ENCODE data around the gene SPPL2A. TPM values are rescaled to one million over a fixed set of nuclear protein-coding genes. Genes with fewer than 3 reads are reported as not detected.
A peak's percentile ranks its signal among the peaks of the same experiment; 100 is the strongest.

Gene SPPL2A
- total and polyA plus RNA-seq, 9 of the 15 experiments (the other 6 are each of a cell fraction or from before 2014, with no cell fraction given) = 9.8 to 66.1 (median 38.0) TPM

DNA sequence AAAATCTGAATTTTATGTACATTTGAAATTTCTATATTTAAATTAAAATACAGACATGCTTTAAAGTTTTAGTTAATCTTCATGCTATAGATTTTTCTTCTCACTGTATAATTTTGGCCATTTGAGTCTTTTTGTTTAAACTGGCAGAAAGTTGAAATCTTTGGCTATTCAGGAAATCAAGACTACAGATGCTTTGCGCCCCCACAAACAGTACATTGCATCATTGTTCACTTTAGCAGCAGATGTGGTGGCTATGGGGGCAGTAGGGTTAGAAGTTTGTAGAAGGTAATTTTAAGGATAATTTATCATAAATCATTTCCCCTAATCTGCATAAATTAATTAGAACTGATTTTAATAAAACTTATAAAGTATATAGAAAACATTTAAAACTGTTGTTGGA is 20.9 kb downstream of the SPPL2A start:
- in situ Hi-C loops (cut with MboI) = no loop called here
- H3K9me1 ChIP-seq (ENCODE audit: control insufficient read depth, insufficient read depth, low read length) = no peaks in the 10 kb centered on the region
- no peak overlapping the region for H2AFZ ChIP-seq (ENCODE audit: low read depth, low read length)
- FAIRE-seq (no peak), DNase-seq (ENCODE audit: extremely low read depth in 1 of 4, low spot score in 3 of 4) (no peak), ATAC-seq (no peak)
- peaks cover 24% of the 10 kb centered on the region; the same call in 1 of the 3 replicates for H3K36me3 ChIP-seq (ENCODE audit: control insufficient read depth, insufficient read depth, low read length)
- ChIA-PET CTCF (ENCODE audit: low intra/inter-chr PET ratio) (no interaction called here), POLR2A (interaction anchor here (0.6 to 2.0 kb wide), 3 partner anchors 14 to 125 kb away, joined by 3 to 6 read pairs (median 5); no protein-coding TSS in a partner anchor)
- H3K27me3 ChIP-seq (ENCODE audit: control insufficient read depth in 2 of 2, insufficient read depth in 2 of 2, low read length in 2 of 2) = no peaks in the 10 kb centered on the region
- no peak overlapping the region for H3K9ac ChIP-seq (ENCODE audit: insufficient read depth in 1 of 2, low read depth in 2 of 2, low read length in 2 of 2)
- H3K27ac ChIP-seq (ENCODE audit: extremely low read depth, low read depth, low read length) = no peak overlapping the region
- TF ChIP-seq MED1 (CRISPR knock-in tag; IDR thresholded peaks at IDR 0.05; ENCODE audit: borderline replicate concordance) = no peak
- TF ChIP-seq, protein P1, sequence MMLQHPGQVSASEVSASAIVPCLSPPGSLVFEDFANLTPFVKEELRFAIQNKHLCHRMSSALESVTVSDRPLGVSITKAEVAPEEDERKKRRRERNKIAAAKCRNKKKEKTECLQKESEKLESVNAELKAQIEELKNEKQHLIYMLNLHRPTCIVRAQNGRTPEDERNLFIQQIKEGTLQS (IDR thresholded peaks at IDR 0.05) = peak; percentile 32; the same call in 1 of the 2 replicates
- TF ChIP-seq, protein P1 (CRISPR knock-in tag; conservative IDR thresholded peaks at IDR 0.05) = no peak
- WGBS (ENCODE audit: insufficient coverage, low coverage, missing lambda C conversion rate) = 100% methylated on average over 1 of the region's 1 CpG
- no peaks in the 10 kb centered on the region for H3K79me2 ChIP-seq (ENCODE audit: control insufficient read depth, insufficient read depth, low read length)
- intact Hi-C loops (cut with micrococcal nuclease) = no loop called here
- H3K4me1 ChIP-seq (replicated peaks in 1 of 2; ENCODE audit: control insufficient read depth in 2 of 2, insufficient read depth in 2 of 2, low read length in 2 of 2) = no peaks in the 10 kb centered on the region
- no peaks in the 10 kb centered on the region for H3K9me3 ChIP-seq (replicated peaks; ENCODE audit: control insufficient read depth, insufficient read depth, low read depth, low read length)
- BruUV-seq (replicated peaks) = no TSS peak
- H4K20me1 ChIP-seq (replicated peaks; ENCODE audit: control insufficient read depth, insufficient read depth, low read length) = no peaks in the 10 kb centered on the region
- H3K4me2 ChIP-seq (ENCODE audit: insufficient read depth, low read length) = no peak overlapping the region
- no peak overlapping the region for H3K4me3 ChIP-seq

DNA sequence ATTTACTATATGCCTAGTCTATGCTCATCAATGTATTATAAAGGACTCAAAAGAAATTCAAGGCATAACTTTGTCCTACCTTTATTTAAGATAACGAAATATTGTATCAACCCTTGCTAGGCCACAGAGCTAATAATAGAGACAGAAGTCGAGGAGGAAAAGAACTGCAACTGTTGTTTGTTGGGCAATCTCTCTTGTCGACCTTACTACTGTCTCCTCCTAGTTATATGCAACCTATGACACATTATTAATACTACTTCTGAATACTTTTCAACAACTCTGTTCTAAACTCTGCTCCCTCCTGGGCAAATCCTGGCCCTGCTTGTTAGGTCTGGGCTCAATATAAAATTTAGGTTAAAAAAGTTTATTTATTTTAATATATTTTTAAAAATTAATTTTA is 24.6 kb downstream of the SPPL2A start:
- Histone ChIP-seq H3K36me3 (ENCODE audit: control insufficient read depth, insufficient read depth, low read length) (peaks cover 10% of the 10 kb centered on the region; the same call in 2 of the 3 replicates), H3K4me3 (no peak overlapping the region), H3K9ac (ENCODE audit: insufficient read depth in 1 of 2, low read depth in 2 of 2, low read length in 2 of 2) (no peak overlapping the region), H2AFZ (ENCODE audit: low read depth, low read length) (no peak overlapping the region), H4K20me1 (replicated peaks; ENCODE audit: control insufficient read depth, insufficient read depth, low read length) (no peaks in the 10 kb centered on the region), H3K79me2 (ENCODE audit: control insufficient read depth, insufficient read depth, low read length) (no peaks in the 10 kb centered on the region), H3K27me3 (ENCODE audit: control insufficient read depth in 2 of 2, insufficient read depth in 2 of 2, low read length in 2 of 2) (no peaks in the 10 kb centered on the region), H3K9me3 (replicated peaks; ENCODE audit: control insufficient read depth, insufficient read depth, low read depth, low read length) (no peaks in the 10 kb centered on the region), H3K9me1 (ENCODE audit: control insufficient read depth, insufficient read depth, low read length) (no peaks in the 10 kb centered on the region), H3K4me2 (ENCODE audit: insufficient read depth, low read length) (no peak overlapping the region), H3K4me1 (replicated peaks in 1 of 2; ENCODE audit: control insufficient read depth in 2 of 2, insufficient read depth in 2 of 2, low read length in 2 of 2) (no peaks in the 10 kb centered on the region), H3K27ac (ENCODE audit: extremely low read depth, low read depth, low read length) (no peak overlapping the region)
- WGBS (ENCODE audit: insufficient coverage, low coverage, missing lambda C conversion rate) = 78% methylated on average over 3 of the region's 3 CpGs
- POLR2A ChIA-PET = no interaction called here
- FAIRE-seq = no peak
- TF ChIP-seq E2F1 (CRISPR knock-in tag; IDR thresholded peaks at IDR 0.05) (no peak), ZNF561 (CRISPR knock-in tag; conservative IDR thresholded peaks at IDR 0.05) (no peak), KDM1A (IDR thresholded peaks at IDR 0.05) (no peak), SAP30 (IDR thresholded peaks at IDR 0.05; ENCODE audit: borderline replicate concordance, insufficient read depth, low read depth, low read length, poor library complexity, severe bottlenecking) (no peak)
- in situ Hi-C loops (cut with MboI) = no loop called here
- intact Hi-C loops (cut with micrococcal nuclease) = no loop called here
- BruUV-seq (replicated peaks) = no TSS peak
- CTCF ChIA-PET (ENCODE audit: low intra/inter-chr PET ratio) = no interaction called here
- DNase-seq (ENCODE audit: extremely low read depth in 1 of 4, low spot score in 3 of 4) = no peak
- no peak for ATAC-seq
